NCI-H2171 treated with DMSO at 0.1 percent for 48 hours (cell line): ENCODE data around the gene SLC22A31.

Source experiments
- DNase-seq: peaks from one replicate; lab custom pipeline; 2025; lab: John Stamatoyannopoulos, UW

Gene SLC22A31

DNA sequence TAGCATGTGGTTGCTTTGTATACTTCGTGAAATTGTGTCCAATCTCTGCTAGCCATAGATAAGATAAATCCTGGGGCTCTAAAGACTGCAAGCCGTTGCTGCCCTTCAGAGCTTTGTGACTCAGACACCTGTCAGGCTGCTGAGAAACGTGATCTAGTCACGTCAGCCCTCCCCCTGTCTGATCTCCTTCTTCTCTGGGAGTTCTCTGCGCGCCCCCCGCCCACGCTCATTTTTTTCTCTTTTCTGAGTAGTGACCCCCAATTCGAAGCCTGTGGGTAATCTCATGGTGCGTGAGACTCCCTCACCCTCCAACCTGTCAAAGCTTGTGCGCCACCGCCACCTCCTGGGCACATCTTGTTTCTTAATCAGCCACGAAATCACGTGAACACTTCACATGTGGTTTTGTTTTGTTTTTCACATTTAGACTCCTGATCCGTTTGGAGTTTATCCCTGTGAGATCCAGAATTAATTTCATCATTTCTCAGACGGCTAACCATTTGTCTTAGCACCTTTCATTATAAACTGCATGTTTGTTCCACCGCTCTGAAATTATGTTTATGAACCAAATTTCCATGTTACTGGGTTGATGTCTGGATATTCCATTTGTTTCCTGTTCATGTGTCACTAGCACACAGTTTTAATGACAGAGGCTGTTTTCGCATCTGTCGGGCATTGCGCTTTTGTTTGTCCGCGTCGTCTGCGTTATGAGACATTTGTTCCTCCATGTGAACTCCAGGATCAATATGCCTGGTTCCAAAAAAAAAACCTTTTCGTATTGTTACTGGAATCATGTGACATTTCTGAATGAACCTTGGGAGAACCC lies 16.2 kb upstream of the SLC22A31 start:
- DNase-seq, result peak; percentile 84

- DNase-seq, result peak; percentile 94
Observed at GRCh38 chr16:89210904-89211515, 10.7 kb upstream of the SLC22A31 start.

DNA sequence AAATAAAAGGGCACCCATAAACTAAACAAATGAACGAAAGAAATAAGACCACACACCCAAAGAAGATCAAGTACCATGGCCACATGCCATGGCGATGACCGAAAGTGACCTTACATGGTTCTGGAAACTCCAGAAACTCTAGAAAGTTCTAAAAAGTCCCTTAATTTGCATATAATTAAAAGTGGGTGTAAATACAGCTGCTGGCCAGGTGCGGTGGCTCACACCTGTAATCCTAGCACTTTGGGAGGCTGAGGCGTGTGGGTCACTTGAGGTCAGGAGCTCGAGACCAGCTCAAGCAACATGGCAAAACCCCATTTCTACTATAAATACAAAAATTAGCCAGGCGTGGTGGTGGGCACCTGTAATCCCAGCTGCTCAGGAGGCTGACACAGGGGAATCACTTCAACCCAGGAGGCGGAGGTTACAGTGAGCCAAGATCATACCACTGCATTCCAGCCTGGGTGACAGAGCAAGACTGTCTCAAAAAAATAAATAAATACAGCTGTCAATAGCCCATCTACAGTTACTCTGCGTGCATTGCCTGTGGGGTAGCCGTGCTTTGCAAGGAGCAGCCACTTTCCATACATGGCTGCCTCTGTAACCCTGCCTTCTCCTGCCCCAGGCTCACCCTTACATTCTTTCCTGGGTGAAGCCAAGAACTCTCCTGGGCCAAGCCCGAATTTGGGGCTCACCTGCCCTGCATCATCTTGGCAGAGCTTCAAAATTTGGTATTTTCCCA lies 10.0 kb upstream of the SLC22A31 start:
- DNase-seq, result peak; percentile 85

GRCh38 chr16:89209522-89210044 lies 9.2 kb upstream of the SLC22A31 start:
- DNase-seq, result no peak

- DNase-seq, result no peak
Observed at GRCh38 chr16:89207993-89208392, 7.7 kb upstream of the SLC22A31 start.

DNA sequence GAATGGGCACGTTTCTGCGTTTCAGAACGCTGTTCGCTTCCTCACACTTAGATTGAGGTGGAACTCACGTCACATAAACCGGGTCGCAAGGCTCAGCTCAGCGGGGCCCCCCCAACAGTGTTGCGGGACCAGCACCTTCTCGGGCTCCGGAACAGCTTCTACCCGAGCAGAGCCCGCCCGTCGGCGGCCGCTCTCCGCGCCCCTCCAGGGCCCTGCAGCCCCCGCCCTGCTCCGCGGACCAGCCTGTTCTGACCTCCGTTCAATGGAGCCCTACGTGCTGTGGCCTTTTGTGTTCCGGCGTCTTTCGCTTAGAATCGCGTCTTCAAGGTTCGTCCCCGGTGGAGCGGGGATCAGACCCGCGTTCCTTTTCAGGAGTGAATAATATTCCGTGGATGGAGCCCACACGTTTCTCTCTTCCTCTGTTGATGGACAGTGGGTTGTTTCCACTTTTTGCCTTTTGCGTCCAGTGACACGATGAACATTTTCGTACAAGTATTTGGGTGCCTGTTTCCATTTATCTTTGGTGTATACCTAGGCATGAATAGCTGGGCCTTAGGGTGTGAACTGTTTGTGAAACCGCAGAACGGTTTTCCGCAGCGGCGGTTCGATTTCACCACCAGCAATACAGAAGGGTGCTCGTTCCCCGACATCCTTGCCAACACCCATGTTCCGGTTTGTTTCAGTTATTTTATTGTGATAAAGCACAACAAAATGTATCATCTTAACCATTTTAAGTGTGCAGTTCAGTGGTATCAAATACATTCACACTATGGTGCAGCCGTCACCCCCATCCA lies 2.3 kb upstream of the SLC22A31 start:
- DNase-seq, result no peak

DNA sequence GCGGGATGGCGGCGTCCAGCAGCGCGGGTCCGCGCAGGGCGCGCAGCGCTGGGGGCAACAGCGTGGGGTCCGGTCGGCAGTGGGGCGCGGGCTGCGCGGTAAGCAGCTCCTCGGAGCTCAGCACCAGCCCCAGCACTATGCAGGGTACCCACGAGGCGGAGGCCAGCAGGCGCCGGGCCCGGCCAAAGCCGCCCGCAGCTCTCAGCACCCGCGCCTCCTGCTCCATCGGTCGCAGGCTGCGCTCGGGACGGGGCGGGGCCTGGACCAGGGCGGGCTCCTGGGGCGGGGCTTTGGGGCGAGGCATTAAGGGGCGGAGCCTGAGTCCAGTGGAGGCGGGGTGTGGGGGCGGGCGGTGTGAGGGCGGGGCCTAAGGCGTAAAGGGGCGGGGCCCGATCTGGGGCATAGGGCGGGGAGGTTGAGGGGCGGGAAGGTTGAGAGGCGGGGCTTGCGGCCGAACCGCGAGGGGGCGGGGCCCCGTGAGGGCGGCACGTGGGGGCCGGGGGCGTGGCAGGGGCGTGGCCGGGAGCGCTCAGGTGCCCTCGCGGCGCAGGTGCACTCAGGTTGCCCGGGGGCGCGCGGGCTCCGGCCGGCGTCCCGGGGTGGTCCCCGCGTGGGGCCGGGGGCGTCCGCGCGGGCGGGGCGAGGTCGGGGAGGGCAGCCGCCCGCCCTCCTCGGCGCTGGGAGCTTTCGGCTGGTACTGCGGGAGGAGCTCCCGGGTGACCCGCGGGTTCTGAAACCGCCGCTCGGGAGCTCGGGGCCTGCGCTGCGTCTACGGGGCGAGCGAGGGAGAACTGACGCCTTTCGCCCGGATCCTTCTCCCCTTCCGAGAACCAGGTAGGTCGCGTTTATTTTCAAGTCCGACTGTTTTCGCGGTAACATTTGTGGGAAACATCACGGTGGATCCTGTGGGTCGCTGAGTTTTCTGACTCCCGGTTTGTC lies 1.4 kb upstream of the SLC22A31 start:
- DNase-seq, result peak; percentile 76

DNA sequence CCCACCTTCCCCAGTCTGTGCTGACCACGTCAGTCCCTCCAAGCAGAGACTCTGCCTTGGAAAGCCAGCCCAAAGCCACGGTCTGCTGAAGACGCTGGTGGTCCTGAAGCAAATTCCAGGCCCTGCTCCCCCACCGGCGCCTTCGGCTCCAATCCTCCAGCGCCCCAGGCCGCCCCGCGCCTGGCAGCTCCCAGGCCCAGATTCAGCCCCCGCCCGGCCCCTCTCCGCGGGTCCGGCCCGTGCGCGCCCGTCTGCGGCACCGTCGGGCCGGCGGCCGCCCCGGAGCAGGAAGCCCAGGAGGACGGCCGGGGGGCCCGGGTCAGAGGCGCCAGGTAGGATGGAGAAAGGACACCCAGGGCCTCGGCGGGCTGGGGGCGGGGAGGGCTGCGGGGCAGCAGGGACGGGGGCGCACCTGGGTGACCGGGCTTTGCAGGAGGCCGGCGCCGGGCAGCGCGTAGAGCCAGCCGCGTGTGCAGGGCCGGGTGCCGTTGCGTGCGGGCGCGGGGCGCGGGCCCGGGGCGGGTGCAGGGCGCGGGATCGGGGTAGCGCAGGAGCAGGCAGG lies 594 bp upstream of the SLC22A31 start:
- no peak for DNase-seq

DNA sequence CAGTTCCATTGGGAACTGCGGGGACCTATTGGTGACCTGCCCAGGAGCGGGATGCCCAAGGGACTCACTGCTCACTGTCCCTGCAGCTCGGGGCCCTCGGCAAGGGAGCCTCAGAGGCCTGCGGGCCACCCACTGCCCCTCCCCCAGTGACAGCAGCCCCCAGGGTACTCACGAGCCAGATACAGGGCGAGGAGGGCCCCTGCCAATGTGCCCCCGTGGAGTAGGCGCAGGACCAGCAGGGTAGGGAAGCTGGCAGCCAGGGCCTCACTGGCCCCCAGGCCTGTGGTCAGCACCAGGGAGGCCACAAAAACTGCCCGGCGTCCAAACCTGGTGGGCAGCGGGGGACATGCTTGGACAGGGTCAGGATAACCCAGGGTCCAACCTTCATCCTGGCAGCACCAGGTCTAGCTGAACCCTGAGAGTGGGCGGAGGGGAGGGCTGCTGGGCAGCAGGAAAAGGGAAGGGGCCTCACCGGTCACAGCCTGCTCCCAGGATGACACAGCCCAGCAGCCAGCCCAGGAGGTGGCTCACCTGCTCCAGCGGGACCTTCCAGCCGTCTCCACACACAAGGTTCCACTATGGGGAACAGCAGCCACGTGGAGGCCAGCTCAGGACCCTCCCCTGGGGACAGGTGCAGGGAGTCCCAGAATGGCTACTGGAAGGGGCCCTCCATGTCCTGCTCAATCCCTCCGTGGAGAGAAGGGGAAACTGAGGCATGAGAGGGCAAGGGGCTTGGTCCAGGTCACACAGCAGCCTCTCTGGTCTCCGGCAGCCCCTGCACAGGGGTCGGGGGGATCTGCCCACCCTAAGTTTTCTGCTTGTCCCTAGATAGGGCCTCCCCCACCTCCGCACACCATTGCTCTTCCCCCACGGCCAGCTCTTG lies 855 bp downstream of the SLC22A31 start:
- no peak for DNase-seq

- no peak for DNase-seq
Observed at GRCh38 chr16:89198417-89199240, 1.7 kb downstream of the SLC22A31 start.

- no peak for DNase-seq
Observed at GRCh38 chr16:89197633-89198416, 2.5 kb downstream of the SLC22A31 start.

DNA sequence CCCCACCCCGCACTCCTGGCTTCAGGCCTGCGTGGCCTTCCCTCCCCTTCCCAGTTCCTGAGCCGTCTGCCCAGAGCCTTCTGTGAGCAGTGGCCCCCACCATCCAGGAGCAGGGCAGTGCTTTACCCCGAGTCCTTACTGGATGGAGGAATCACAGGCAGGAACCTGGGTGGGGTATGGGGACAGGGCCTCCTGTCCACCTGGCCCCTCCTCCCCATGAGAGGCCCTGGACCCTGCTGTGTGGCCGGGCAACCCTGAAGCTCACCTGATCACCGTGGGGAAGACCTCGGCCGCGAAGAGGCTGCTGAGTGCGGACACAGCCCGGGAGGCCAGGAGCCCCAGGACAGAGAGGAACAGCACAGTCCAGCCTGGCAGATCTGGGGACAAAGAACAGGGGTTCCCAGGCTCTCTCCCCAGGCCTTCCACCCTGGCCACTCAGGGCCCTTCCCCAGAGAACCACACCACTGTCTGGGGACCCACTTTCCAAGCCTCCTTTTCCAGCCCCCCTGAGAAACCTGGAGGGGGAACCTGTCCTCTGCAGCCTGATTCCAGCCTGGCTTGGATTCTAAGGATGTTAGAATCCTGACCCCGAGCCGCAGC lies 3.2 kb downstream of the SLC22A31 start:
- no peak for DNase-seq

DNA sequence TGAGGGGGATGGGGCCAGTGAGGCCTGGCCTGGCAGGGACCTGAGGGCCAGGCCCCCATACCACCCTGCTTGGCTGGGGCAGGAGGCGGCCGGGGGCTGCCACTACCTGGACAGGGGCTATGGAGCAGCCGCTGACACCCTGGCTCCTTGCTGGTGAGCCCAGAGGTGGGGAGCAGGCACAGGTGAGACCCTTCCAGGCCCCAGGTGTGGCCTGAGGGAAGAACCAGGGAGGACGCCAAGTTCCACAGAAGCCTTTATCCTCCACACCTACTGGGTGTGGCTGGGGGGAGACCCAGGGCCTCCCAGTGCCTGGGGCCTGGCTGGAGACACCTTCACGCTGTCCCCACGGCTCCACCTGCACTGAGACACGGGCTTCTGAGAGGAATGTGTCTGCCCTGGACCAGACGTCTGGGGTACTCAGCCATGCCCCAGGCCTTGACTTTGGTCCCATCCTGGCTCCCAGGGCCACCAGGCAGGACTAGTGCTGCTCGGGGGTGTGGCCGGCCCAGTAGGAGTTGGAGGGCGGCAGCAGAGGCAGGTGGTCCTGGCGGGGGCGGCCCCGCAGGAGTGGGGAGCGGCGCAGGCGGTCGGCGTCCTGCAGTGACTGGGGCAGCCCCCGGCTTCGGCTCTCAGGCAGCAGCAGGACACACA lies 4.7 kb downstream of the SLC22A31 start:
- DNase-seq, result no peak

GRCh38 chr16:89194340-89195311 lies 5.7 kb downstream of the SLC22A31 start:
- DNase-seq, result no peak

DNA sequence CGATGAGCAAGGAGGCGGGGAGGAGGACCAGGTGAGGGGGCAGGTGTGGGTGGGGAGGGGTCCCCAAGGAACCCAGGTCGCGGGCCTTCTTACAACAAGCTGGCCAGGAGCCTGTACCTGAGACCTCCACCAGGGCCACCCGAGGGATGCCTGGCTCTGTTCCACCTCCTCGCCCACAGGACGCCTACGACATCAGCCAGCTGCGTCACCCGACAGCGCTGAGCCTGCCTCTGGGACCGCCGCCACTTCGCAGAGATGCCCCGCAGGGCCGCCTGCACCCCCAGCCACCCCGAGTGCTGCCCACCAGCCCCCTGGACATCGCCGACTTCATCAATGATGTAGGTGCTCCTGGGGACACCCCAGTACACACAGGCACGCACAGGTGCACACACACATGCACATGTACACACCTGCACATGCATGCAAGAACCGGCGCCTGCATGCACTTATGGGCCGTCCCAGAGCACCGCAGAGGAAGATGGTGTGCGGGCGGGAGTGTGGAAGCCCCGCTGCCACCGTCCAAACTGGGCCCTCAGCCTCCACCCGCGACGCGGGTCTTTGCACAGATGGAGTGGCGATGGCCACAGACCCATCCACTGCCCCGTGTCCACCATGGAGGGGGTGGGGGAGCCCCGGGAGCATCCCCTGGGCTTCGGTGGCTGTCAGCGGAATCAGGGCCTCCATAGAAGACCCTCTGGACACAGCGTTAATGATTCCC lies 6.6 kb downstream of the SLC22A31 start:
- DNase-seq, result no peak
